Endothelial cell of umbilical vein (primary cell): Measurements from ENCODE around the gene PDSS1. TPM values are rescaled to one million over a fixed set of nuclear protein-coding genes. Genes with fewer than 3 reads are reported as not detected.

Source experiments
- BruUV-seq: library from RNA; stranded (reverse); fragments of 400-500 nt; replicated peaks from 2 replicates; lab custom pipeline; 2021; lab: Mats Ljungman, UMichigan
- CTCF ChIA-PET: fragments of 300-600, 350-600 bp; sonication (Branson Sonifier 250); formaldehyde crosslinking; loops from one replicate; lab custom pipeline; 2021; ENCODE audit warnings: antibody characterized with exemption, inconsistent platforms; lab: Charles Lee
- POLR2A ChIA-PET: fragments of 300-600, 350-600 bp; sonication (Branson Sonifier 250); formaldehyde crosslinking; loops from one replicate; lab custom pipeline; 2021; ENCODE audit warnings: antibody characterized with exemption, inconsistent platforms; lab: Charles Lee
- DNase-seq: peaks from one replicate; pipeline ENCODE4 v3.0.0-alpha.2; 2011; ENCODE audit warnings: low read depth, low spot score
- FAIRE-seq: peaks from 2 replicates; lab custom pipeline; 2011; peaks lifted over from hg19 to GRCh38; lab: Jason Lieb, UNC
- H2AFZ ChIP-seq: 2 replicates; pipeline ENCODE4 v1.6.0; 2012; ENCODE audit warnings: low read depth, low read length, control low read depth, inconsistent platforms
- H3K27ac ChIP-seq: 2 replicates; pipeline ENCODE4 v1.5.1; 2011; ENCODE audit warnings: low read depth, mild to moderate bottlenecking, control low read depth, low read length, moderate library complexity; ENCODE audit not compliant: insufficient read depth
- H3K27me3 ChIP-seq, 2 experiments: 2 replicates each; pipeline versions ENCODE4 v1.6.0 to v1.6.1; 2011; ENCODE audit warnings: low read length in 2 of 2, mixed read lengths in 1 of 2; ENCODE audit not compliant: control insufficient read depth in 2 of 2, insufficient read depth in 2 of 2
- H3K36me3 ChIP-seq, 2 experiments: 2 replicates in 1 of 2; 3 replicates in 1 of 2; pipeline ENCODE4 v1.5.1; 2011; ENCODE audit warnings: low read length in 2 of 2, mild to moderate bottlenecking in 1 of 2, moderate library complexity in 1 of 2; ENCODE audit not compliant: control insufficient read depth in 2 of 2, insufficient read depth in 2 of 2; ENCODE audit errors: extremely low read depth in 1 of 2
- H3K4me1 ChIP-seq: 3 replicates; pipeline ENCODE4 v1.5.1; 2011; ENCODE audit warnings: mild to moderate bottlenecking, low read length; ENCODE audit not compliant: control insufficient read depth, insufficient read depth; ENCODE audit errors: extremely low read depth
- H3K4me2 ChIP-seq: 2 replicates; pipeline ENCODE4 v1.6.1; 2011; ENCODE audit warnings: low read length, control low read depth, mixed read lengths; ENCODE audit not compliant: insufficient read depth
- H3K4me3 ChIP-seq, 3 experiments: fragments of 200-600 bp in 1 of 3; sonication (generic), shearing (Covaris generic) in 1 of 3; replicated peaks in 1 of 3; 2 replicates each; pipeline ENCODE4 v1.5.1; 2011 to 2016; ENCODE audit warnings: control low read depth in 3 of 3, low read length in 3 of 3, mild to moderate bottlenecking in 2 of 3, inconsistent platforms in 1 of 3, low read depth in 1 of 3, moderate library complexity in 1 of 3; ENCODE audit not compliant: insufficient read depth in 1 of 3
- H3K79me2 ChIP-seq: 2 replicates; pipeline ENCODE4 v1.6.0; 2012; ENCODE audit warnings: low read length, inconsistent platforms; ENCODE audit not compliant: control insufficient read depth, insufficient read depth
- H3K9ac ChIP-seq: replicated peaks from 2 replicates; pipeline ENCODE3; 2011; ENCODE audit warnings: low read length, control low read depth; ENCODE audit not compliant: insufficient read depth; ENCODE audit errors: extremely low read depth
- H3K9me1 ChIP-seq: replicated peaks from 3 replicates; pipeline ENCODE4 v1.6.0; 2011; ENCODE audit warnings: mild to moderate bottlenecking, low read length; ENCODE audit not compliant: control insufficient read depth, insufficient read depth; ENCODE audit errors: extremely low read depth
- H3K9me3 ChIP-seq: replicated peaks from 2 replicates; pipeline ENCODE4 v1.5.1; 2012; ENCODE audit warnings: low read length, inconsistent platforms; ENCODE audit not compliant: control insufficient read depth, insufficient read depth
- H4K20me1 ChIP-seq: replicated peaks from 2 replicates; pipeline ENCODE3; 2011; ENCODE audit warnings: mild to moderate bottlenecking, low read length; ENCODE audit not compliant: control insufficient read depth, insufficient read depth; ENCODE audit errors: extremely low read depth
- CTCF ChIP-seq, 2 donors: IDR thresholded peaks; 1 replicate in 1 of 2; 2 replicates in 1 of 2; pipeline ENCODE4 v1.5.1; 2011; ENCODE audit warnings: low read length in 2 of 2, mild to moderate bottlenecking in 2 of 2, moderate library complexity in 2 of 2, control low read depth in 1 of 2, inconsistent platforms in 1 of 2, low read depth in 1 of 2; ENCODE audit not compliant: insufficient read depth in 1 of 2; ENCODE audit errors: extremely low read depth in 1 of 2
- EZH2 ChIP-seq: IDR thresholded peaks from 2 replicates; pipeline ENCODE4 v1.6.1; 2012; ENCODE audit warnings: borderline replicate concordance, low read depth, mild to moderate bottlenecking, moderate library complexity, low read length, inconsistent platforms; ENCODE audit not compliant: severe bottlenecking
- FOS ChIP-seq: IDR thresholded peaks from 2 replicates; pipeline ENCODE4 v1.6.1; 2011; ENCODE audit warnings: mild to moderate bottlenecking, low read length, moderate library complexity, borderline replicate concordance; ENCODE audit not compliant: insufficient read depth
- GATA2 ChIP-seq: IDR thresholded peaks from 2 replicates; pipeline ENCODE4 v1.7.0; 2011; ENCODE audit warnings: low read depth, mild to moderate bottlenecking, moderate library complexity, mixed read lengths, low read length; ENCODE audit not compliant: insufficient read length, insufficient read depth
- JUN ChIP-seq: IDR thresholded peaks from 2 replicates; pipeline ENCODE4 v1.6.1; 2011; ENCODE audit warnings: borderline replicate concordance, low read depth; ENCODE audit not compliant: insufficient read length, insufficient read depth
- MAX ChIP-seq: IDR thresholded peaks from 2 replicates; pipeline ENCODE4 v1.6.1; 2011; ENCODE audit not compliant: insufficient read depth, insufficient read length
- MYC ChIP-seq: IDR thresholded peaks from one replicate; pipeline ENCODE4 v1.6.1; 2011; ENCODE audit warnings: mild to moderate bottlenecking, low read depth, low read length
- POLR2AphosphoS5 ChIP-seq: IDR thresholded peaks from 2 replicates; pipeline ENCODE4 v1.6.1; 2012; ENCODE audit warnings: low read depth, mild to moderate bottlenecking, control low read depth, low read length, moderate library complexity; ENCODE audit not compliant: insufficient read depth
- dilution Hi-C: fragments of 300-500 bp; cut with MboI; formaldehyde crosslinking; loops from one replicate; pipeline ENCODE4 v1.15.0; 2019; ENCODE audit warnings: low sequenced_read_pairs; ENCODE audit not compliant: extremely low pct_ligation_motif_present
- intact Hi-C: fragments of 100-400 bp; cut with micrococcal nuclease; formaldehyde crosslinking; loops from one replicate; pipeline ENCODE4 v1.10.0; 2022
- polyA plus RNA-seq, 4 experiments: library from polyadenylated mRNA; depleted of rRNA in 3 of 4; stranded (reverse) in 3 of 4; unstranded in 1 of 4; fragments of >200 nt; gene quantifications; 2 replicates each; pipeline versions ENCODE4 v1.2.1 to v1.2.3, GENCODE V29; 2011 to 2012; ENCODE audit warnings: missing spikeins in 1 of 4
- total RNA-seq: library from RNA; stranded (reverse); gene quantifications from 2 replicates; pipeline ENCODE4 v1.2.3, GENCODE V29; 2021

Gene PDSS1
- total and polyA plus RNA-seq, 2 donors (not counting 3 experiments of a cell fraction or from before 2014, with no cell fraction given), result 9.1 to 11.3 TPM

- H3K4me2 ChIP-seq, result no peak overlapping the region
- no peak for FAIRE-seq
- H3K27ac ChIP-seq, result no peak overlapping the region
- dilution Hi-C loops, result no loop called here
- H2AFZ ChIP-seq, result no peak overlapping the region
- intact Hi-C loops, result no loop called here
- peaks cover 0 to 2% of the 10 kb centered on the region in 2 experiments for H3K27me3 ChIP-seq
- H3K4me1 ChIP-seq, result no peaks in the 10 kb centered on the region
- H3K4me3 ChIP-seq, result no peak overlapping the region
- H3K79me2 ChIP-seq, result no peaks in the 10 kb centered on the region
- TF ChIP-seq JUN (no peak), FOS (no peak)
- ChIA-PET CTCF (no interaction called here), POLR2A (no interaction called here)
- H4K20me1 ChIP-seq, result no peaks in the 10 kb centered on the region
- no peak for DNase-seq
- no TSS peak for BruUV-seq
- H3K9me3 ChIP-seq, result no peaks in the 10 kb centered on the region
- no peaks in the 10 kb centered on the region for H3K9me1 ChIP-seq
- H3K36me3 ChIP-seq, result no peaks in the 10 kb centered on the region
- H3K9ac ChIP-seq, result no peak overlapping the region
Measured at GRCh38 chr10:26662864-26663263, 34.6 kb upstream of the PDSS1 start.

- Histone ChIP-seq H3K36me3 (no peaks in the 10 kb centered on the region), H3K9me1 (no peaks in the 10 kb centered on the region), H3K4me2 (no peak overlapping the region), H2AFZ (no peak overlapping the region), H3K79me2 (no peaks in the 10 kb centered on the region), H3K27ac (no peak overlapping the region), H3K27me3 (peaks cover 0 to 2% of the 10 kb centered on the region in 2 experiments), H3K4me1 (no peaks in the 10 kb centered on the region), H3K9me3 (no peaks in the 10 kb centered on the region), H3K9ac (no peak overlapping the region), H4K20me1 (no peaks in the 10 kb centered on the region), H3K4me3 (no peak overlapping the region)
- dilution Hi-C loops (no loop called here), intact Hi-C loops (no loop called here)
- FAIRE-seq, result no peak
- ChIA-PET POLR2A (no interaction called here), CTCF (interaction anchor here (0.9 kb wide), 1 partner anchor 10 kb away, joined by 3 read pairs; no protein-coding TSS in a partner anchor)
- DNase-seq, result no peak
- BruUV-seq, result no TSS peak
- TF ChIP-seq MYC (no peak), JUN (no peak), CTCF (IDR thresholded peaks at IDR 0.05; ENCODE audit: extremely low read depth in 1 of 2, insufficient read depth in 1 of 2, low read depth in 1 of 2, low read length in 2 of 2) (no peak), FOS (no peak), EZH2 (no peak), MAX (no peak), GATA2 (no peak), POLR2AphosphoS5 (no peak)
Measured at GRCh38 chr10:26665080-26666048, 32.1 kb upstream of the PDSS1 start.
